Measurements from ENCODE around the gene HOXB1.

The HOXB1 gene

GRCh38 chr17:48576479-48577309, 45.9 kb upstream of the HOXB1 start:
- TF ChIP-seq, protein P1, sequence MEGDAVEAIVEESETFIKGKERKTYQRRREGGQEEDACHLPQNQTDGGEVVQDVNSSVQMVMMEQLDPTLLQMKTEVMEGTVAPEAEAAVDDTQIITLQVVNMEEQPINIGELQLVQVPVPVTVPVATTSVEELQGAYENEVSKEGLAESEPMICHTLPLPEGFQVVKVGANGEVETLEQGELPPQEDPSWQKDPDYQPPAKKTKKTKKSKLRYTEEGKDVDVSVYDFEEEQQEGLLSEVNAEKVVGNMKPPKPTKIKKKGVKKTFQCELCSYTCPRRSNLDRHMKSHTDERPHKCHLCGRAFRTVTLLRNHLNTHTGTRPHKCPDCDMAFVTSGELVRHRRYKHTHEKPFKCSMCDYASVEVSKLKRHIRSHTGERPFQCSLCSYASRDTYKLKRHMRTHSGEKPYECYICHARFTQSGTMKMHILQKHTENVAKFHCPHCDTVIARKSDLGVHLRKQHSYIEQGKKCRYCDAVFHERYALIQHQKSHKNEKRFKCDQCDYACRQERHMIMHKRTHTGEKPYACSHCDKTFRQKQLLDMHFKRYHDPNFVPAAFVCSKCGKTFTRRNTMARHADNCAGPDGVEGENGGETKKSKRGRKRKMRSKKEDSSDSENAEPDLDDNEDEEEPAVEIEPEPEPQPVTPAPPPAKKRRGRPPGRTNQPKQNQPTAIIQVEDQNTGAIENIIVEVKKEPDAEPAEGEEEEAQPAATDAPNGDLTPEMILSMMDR (IDR thresholded peaks at IDR 0.05; ENCODE audit: low read depth, low read length), result no peak
- H3K4me3 ChIP-seq (ENCODE audit: low read depth, low read length), result peak overlapping the region; percentile 77
- in situ Hi-C loops (cut with HindIII; ENCODE audit: low sequenced_read_pairs), result no loop called here
- peak; percentile 68 for DNase-seq (ENCODE audit: low read depth, low spot score)

DNA sequence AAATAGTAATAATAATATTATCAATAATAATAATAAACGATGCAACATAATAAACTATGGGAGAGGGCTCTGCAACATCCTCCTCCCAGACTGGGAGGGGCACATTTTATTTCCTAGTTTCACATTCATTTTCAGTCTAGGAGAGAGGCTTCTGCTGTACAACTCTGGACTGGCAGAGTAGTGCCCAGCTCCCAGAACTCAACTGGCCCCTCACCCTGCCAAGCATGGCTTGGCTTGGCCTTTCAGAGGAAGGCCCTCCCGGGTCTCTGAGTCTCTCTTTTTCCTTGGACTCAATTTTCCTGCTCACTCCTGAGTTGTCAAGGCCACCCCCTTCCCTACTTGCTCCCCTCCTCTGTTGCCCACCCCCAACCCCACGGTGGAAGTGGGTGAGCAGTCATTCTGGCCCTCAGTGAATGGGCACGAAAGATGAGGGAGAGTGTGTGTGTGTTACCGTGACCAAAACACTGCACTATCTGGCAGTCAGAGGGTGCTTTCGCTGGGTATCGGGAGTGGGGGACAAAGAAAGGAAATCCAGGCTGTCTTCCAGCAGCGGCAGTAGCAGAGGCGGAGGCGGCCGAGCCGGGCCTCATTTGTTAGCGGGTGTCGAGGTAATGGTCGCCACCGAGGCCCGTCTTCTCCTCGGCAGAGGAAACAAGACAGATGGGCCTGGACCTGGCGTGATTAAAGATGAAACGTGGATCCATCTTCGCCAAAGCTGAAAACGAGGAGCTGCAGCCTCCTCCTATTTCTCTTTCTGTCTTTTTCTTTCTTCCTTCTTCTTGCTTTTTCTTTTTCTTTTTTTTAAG, 45.1 kb upstream of the HOXB1 start:
- in situ Hi-C loops (cut with HindIII; ENCODE audit: low sequenced_read_pairs), result no loop called here
- DNase-seq (ENCODE audit: low read depth, low spot score), result peak; percentile 67
- TF ChIP-seq, protein P1 (IDR thresholded peaks at IDR 0.05; ENCODE audit: low read depth, low read length), result no peak
- H3K4me3 ChIP-seq (ENCODE audit: low read depth, low read length), result peak overlapping the region; percentile 77

DNA sequence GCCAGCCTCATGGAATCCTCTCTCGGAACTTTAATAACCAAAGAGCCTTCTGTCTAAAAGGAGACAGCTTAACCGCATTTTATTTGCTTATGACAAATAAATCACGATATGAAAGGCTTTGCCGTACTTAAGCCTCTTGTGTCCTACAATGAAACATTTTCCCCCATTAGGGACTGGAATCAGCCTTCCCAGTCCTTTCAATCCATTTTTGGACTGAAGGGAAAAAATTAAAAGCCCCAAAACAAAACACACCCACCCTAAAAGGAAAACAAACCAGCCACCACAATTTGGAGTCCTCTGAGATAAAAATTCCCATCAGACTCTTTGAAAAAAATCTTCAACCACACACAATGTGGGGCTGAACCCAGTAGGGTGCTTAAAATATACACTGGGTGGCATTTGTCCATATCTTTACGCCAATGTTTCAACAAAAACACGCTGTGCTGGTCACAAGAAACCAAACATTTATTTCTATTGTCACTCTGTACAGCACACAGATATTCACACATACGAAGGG, 44.3 kb upstream of the HOXB1 start:
- peak; percentile 89 for DNase-seq (ENCODE audit: low read depth, low spot score)
- in situ Hi-C loops (cut with HindIII; ENCODE audit: low sequenced_read_pairs), result no loop called here
- peak overlapping the region; percentile 77 for H3K4me3 ChIP-seq (ENCODE audit: low read depth, low read length)
- TF ChIP-seq, protein P1 (IDR thresholded peaks at IDR 0.05; ENCODE audit: low read depth, low read length), result no peak

DNA sequence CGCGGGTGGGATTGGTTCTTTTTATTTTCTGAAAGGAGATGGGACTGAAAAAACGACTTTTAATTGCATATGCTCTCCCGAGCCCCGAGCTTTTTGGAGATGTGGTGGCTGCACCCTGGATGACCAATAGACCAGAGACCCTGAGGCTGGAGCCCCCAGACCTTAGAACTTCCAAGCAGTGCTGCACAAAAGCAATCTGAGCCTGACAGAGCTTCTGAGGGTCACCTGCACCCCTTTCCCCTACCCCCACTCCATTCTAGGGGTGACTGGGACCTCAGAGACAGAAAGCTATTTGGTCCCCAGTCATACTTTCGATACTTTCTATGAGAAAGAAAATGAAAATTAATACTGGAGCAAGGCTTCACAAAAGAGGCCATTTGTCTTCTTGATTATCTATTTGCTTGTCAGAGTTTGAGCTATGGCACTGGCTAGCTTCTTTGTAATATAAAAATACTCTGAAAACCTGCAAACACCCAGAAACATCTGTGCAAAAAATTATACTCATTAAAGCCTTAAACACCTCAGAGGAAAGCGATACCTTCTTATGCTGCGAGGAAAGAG, 43.8 kb upstream of the HOXB1 start:
- DNase-seq (ENCODE audit: low read depth, low spot score), result no peak
- TF ChIP-seq, protein P1 (IDR thresholded peaks at IDR 0.05; ENCODE audit: low read depth, low read length), result no peak
- peak overlapping the region; percentile 77 for H3K4me3 ChIP-seq (ENCODE audit: low read depth, low read length)
- in situ Hi-C loops (cut with HindIII; ENCODE audit: low sequenced_read_pairs), result no loop called here

- peak overlapping the region; percentile 77 for H3K4me3 ChIP-seq (ENCODE audit: low read depth, low read length)
- in situ Hi-C loops (cut with HindIII; ENCODE audit: low sequenced_read_pairs), result no loop called here
- TF ChIP-seq, protein P1 (IDR thresholded peaks at IDR 0.05; ENCODE audit: low read depth, low read length), result no peak
- DNase-seq (ENCODE audit: low read depth, low spot score), result no peak
Observed at GRCh38 chr17:48571826-48572417, 41.1 kb upstream of the HOXB1 start.

Measured in astrocyte of the spinal cord (primary cell).